ENCODE results near the gene TPPP2. TPM values are rescaled to one million over a fixed set of nuclear protein-coding genes. Genes with fewer than 3 reads are reported as not detected.

Gene TPPP2
- total and polyA plus RNA-seq, 8 donors: 0.20 to 0.50 (median 0.22) TPM; not detected in 3

GRCh38 chr14:21068521-21069387 lies 38.7 kb downstream of the TPPP2 start:
- DNase-seq: peak in 3 of 4 donors; percentile 59 to 81 (median 76)
- peak; percentile 44 for ATAC-seq
- Histone ChIP-seq H3K4me1 (peaks cover 17 to 44% of the 10 kb centered on the region in 2 donors), H3K27me3 (peaks cover 4 to 32% of the 10 kb centered on the region in 2 donors), H3K36me3 (peaks cover 0 to under 1% of the 10 kb centered on the region in 2 donors), H3K27ac (peak overlapping the region; percentile 88 to 89), H3K4me3 (peak overlapping the region; percentile 67 to 74), H3K9me3 (no peaks in the 10 kb centered on the region)
- intact Hi-C loops (cut with DNase I): no loop called here
- TF ChIP-seq CTCF (IDR thresholded peaks at IDR 0.05): peak; percentile 65 to 68

GRCh38 chr14:21069388-21070082 lies 39.5 kb downstream of the TPPP2 start:
- TF ChIP-seq CTCF (IDR thresholded peaks at IDR 0.05): no peak
- DNase-seq: peak in 3 of 4 donors; percentile 64 to 69 (median 65)
- H3K4me3 ChIP-seq: peak overlapping the region; percentile 67 to 74
- H3K27ac ChIP-seq: peak overlapping the region; percentile 88 to 89
- peaks cover 4 to 32% of the 10 kb centered on the region in 2 donors for H3K27me3 ChIP-seq
- intact Hi-C loops (cut with DNase I): no loop called here
- H3K9me3 ChIP-seq: no peaks in the 10 kb centered on the region
- H3K4me1 ChIP-seq: peaks cover 17 to 44% of the 10 kb centered on the region in 2 donors
- peaks cover 0 to 8% of the 10 kb centered on the region in 2 donors for H3K36me3 ChIP-seq
- ATAC-seq: peak; percentile 2

- Histone ChIP-seq H3K4me1 (peaks cover 17 to 44% of the 10 kb centered on the region in 2 donors), H3K36me3 (peaks cover 0 to 14% of the 10 kb centered on the region in 2 donors), H3K27ac (peak within 1 kb of the TSS; percentile 88 to 89), H3K9me3 (no peaks in the 10 kb centered on the region), H3K27me3 (peaks cover 4 to 32% of the 10 kb centered on the region in 2 donors), H3K4me3 (peak within 1 kb of the TSS; percentile 67 to 74)
- intact Hi-C loops (cut with DNase I): no loop called here
- ATAC-seq (peak; percentile 67), DNase-seq (peak in 2 of 4 donors; percentile 78 to 91)
- TF ChIP-seq CTCF (IDR thresholded peaks at IDR 0.05): no peak
Observed at GRCh38 chr14:21070083-21070609, 40.1 kb downstream of the TPPP2 start, which contains the start of gene ARHGEF40. ARHGEF40 (plus strand) TSS chr14:21070304; CDS start chr14:21070397, 93 bp downstream.

- H3K27ac ChIP-seq: peak overlapping the region; percentile 88 to 89
- intact Hi-C loops (cut with DNase I): no loop called here
Observed at GRCh38 chr14:21070610-21071224, 40.7 kb downstream of the TPPP2 start.

More at GRCh38 chr14:21070610-21071224, 40.7 kb downstream of the TPPP2 start:
- no peak for TF ChIP-seq CTCF (IDR thresholded peaks at IDR 0.05)
- H3K36me3 ChIP-seq: peaks cover 0 to 20% of the 10 kb centered on the region in 2 donors
- peak in 3 of 4 donors; percentile 56 to 82 (median 60) for DNase-seq
- H3K9me3 ChIP-seq: no peaks in the 10 kb centered on the region
- H3K4me1 ChIP-seq: peaks cover 17 to 44% of the 10 kb centered on the region in 2 donors
- peak; percentile 48 for ATAC-seq
- H3K27me3 ChIP-seq: peaks cover 4 to 32% of the 10 kb centered on the region in 2 donors
- H3K4me3 ChIP-seq: peak overlapping the region; percentile 67 to 74
